ENCODE results near the gene FGB. TPM values are rescaled to one million over a fixed set of nuclear protein-coding genes. Genes with fewer than 3 reads are reported as not detected.

FGB gene
- total RNA-seq, 5 donors from 2014 or later (not counting 1 experiment from before 2014, with no cell fraction given), result 2.5 to 4.2 (median 3.0) TPM; not detected in 2

DNA sequence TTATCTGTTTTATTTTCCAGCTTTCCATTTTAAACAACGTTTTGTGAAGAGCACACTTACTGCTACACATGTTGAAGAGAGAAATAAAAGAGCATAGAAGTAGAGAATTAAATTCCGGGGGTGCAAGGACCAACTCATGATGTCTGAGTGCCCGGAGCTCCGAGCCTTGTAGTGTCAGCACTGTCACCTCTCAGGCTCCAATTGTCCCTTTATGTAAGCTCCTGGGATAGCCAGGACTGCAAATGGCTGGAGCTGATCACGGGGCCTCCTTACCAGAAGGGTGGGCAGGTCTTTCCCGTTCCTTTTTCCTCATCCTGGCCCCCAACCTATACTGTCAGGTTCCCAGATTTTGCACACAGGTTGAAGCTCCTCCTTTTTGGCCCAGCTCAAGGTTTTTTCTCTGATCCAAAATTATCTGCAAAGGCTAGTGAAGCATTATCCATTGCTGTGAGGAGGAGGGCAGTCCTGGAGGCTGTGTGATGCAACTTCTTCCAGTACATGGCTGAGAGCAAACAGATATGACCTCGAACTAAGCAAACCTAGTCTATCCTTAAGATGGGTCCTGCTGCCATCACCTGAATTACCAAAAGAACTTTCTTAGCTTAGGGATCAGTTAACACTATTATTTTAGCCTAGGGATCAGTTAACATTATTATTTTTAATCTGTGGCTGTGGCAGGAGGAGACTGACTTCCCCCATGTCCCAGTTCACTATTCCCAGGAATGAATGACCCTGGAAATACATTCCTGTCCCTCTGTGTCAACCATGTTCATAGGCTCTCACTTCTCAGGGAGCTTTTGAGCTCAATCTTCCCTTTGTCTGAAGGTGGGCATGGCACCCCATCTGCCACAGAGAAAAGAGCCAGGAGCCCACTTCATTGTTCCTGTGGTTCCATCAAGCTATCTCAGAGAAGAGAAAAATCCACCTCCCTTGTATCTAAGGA lies 49.9 kb downstream of the FGB start, which contains the start of gene FGG:
FGG (minus strand) TSS at position 185 of the 943 bp plus-strand sequence; CDS start at position 138, 47 bp downstream.
- H3K27ac ChIP-seq (ENCODE audit: low read length), result no peak within 1 kb of the TSS
- Mint-ChIP-seq H3K36me3 (no peaks in the 10 kb centered on the region), H3K27me3 (peaks cover 10 to 26% of the 10 kb centered on the region in 2 donors), H3K9me3 (no peaks in the 10 kb centered on the region), H3K4me3 (no peak within 1 kb of the TSS), H3K27ac (no peak within 1 kb of the TSS), H3K4me1 (peaks cover 7 to 11% (median 10%) of the 10 kb centered on the region in 3 donors)
- DNase-seq, result no peak
- H3K4me1 ChIP-seq (ENCODE audit: control insufficient read depth in 1 of 2, extremely low read depth in 1 of 2, insufficient read depth in 2 of 2, low read length in 2 of 2), result no peaks in the 10 kb centered on the region
- ChIA-PET CTCF (interaction anchor here (0.6 to 1.3 kb wide), 4 partner anchors 12 to 826 kb away, joined by 3 to 4 read pairs (median 4); partner anchors contain the start of gene PLRG1 (in 1 of the 2)), POLR2A (interaction anchor here (0.6 kb wide), 2 partner anchors 24 to 574 kb away, joined by 3 to 4 read pairs; no protein-coding TSS in a partner anchor)
- no peaks in the 10 kb centered on the region for H3K9me3 ChIP-seq
- ATAC-seq (replicated peaks in 1 of 4), result no peak
- 79% methylated on average over 3 of the region's 7 CpGs for WGBS (ENCODE audit: insufficient coverage)
- H3K27me3 ChIP-seq (replicated peaks in 1 of 2; ENCODE audit: control insufficient read depth in 2 of 2, extremely low read depth in 1 of 2, insufficient read depth in 2 of 2, low read length in 1 of 2), result no peaks in the 10 kb centered on the region
- no peak within 1 kb of the TSS for H3K4me3 ChIP-seq (ENCODE audit: control insufficient read depth in 1 of 2, extremely low read depth in 1 of 2, low read length in 1 of 2)
- H3K36me3 ChIP-seq (ENCODE audit: control insufficient read depth in 2 of 2, extremely low read depth in 1 of 2, insufficient read depth in 1 of 2, low read length in 1 of 2), result no peaks in the 10 kb centered on the region

DNA sequence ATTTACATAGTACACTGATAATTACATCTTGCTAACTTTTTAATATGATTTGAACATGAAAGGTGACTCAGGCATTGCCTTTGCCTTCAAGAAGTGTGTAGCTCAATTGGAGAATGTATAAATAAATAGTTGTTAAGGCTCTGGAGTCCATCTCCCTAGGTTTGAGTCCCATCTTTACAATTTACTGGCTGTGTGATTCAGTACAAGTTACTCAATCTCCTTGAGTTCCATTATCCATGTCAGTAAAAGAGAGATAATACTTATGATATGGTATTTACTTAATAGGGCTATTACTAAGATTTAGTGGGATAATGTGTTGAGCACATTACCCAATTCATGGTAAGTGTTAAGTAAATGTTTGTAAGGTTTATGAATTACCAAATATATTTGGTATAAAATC lies 51.5 kb downstream of the FGB start:
- no peak overlapping the region for H3K4me3 ChIP-seq (ENCODE audit: control insufficient read depth in 1 of 2, extremely low read depth in 1 of 2, low read length in 1 of 2)
- no peaks in the 10 kb centered on the region for H3K36me3 ChIP-seq (ENCODE audit: control insufficient read depth in 2 of 2, extremely low read depth in 1 of 2, insufficient read depth in 1 of 2, low read length in 1 of 2)
- DNase-seq (no peak), ATAC-seq (replicated peaks in 1 of 4) (no peak)
- Mint-ChIP-seq H3K4me1 (peaks cover 7 to 11% (median 10%) of the 10 kb centered on the region in 3 donors), H3K36me3 (no peaks in the 10 kb centered on the region), H3K27me3 (peaks cover 3 to 14% of the 10 kb centered on the region in 2 donors), H3K4me3 (no peak overlapping the region), H3K9me3 (no peaks in the 10 kb centered on the region), H3K27ac (no peak overlapping the region)
- CTCF ChIA-PET, result interaction anchor here in 1 of 2 donors (0.6 kb wide), 2 partner anchors 8 to 64 kb away, joined by 4 read pairs; partner anchors contain the start of gene PLRG1
- H3K9me3 ChIP-seq, result no peaks in the 10 kb centered on the region
- no peaks in the 10 kb centered on the region for H3K4me1 ChIP-seq (ENCODE audit: control insufficient read depth in 1 of 2, extremely low read depth in 1 of 2, insufficient read depth in 2 of 2, low read length in 2 of 2)
- H3K27me3 ChIP-seq (replicated peaks in 1 of 2; ENCODE audit: control insufficient read depth in 2 of 2, extremely low read depth in 1 of 2, insufficient read depth in 2 of 2, low read length in 1 of 2), result no peaks in the 10 kb centered on the region
- no peak overlapping the region for H3K27ac ChIP-seq (ENCODE audit: low read length)
- POLR2A ChIA-PET, result interaction anchor here in 1 of 2 donors (0.5 kb wide), 1 partner anchor 119 kb away, joined by 3 read pairs; no protein-coding TSS in a partner anchor

DNA sequence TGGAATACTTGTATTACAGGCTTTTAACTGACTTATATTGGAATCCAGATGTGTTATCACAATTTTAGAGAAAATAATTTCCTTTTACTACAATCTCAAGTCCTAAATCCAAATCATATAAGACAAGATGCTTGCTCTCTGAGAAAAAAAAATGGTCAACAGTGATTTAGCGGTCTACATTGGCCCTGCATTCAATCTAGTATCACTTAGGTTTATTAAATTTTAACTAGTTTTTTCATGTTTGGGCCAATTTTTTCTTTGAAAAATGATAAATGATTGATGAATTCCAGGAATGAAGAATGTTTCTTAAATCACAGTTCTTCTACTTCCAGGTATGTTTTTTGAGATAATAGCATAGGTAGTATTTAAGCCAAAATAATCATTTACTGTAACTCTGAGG lies 52.4 kb downstream of the FGB start:
- Histone ChIP-seq H3K36me3 (ENCODE audit: control insufficient read depth in 2 of 2, extremely low read depth in 1 of 2, insufficient read depth in 1 of 2, low read length in 1 of 2) (no peaks in the 10 kb centered on the region), H3K4me1 (ENCODE audit: control insufficient read depth in 1 of 2, extremely low read depth in 1 of 2, insufficient read depth in 2 of 2, low read length in 2 of 2) (no peaks in the 10 kb centered on the region), H3K9me3 (no peaks in the 10 kb centered on the region), H3K27me3 (replicated peaks in 1 of 2; ENCODE audit: control insufficient read depth in 2 of 2, extremely low read depth in 1 of 2, insufficient read depth in 2 of 2, low read length in 1 of 2) (no peaks in the 10 kb centered on the region), H3K27ac (ENCODE audit: low read length) (no peak overlapping the region), H3K4me3 (ENCODE audit: control insufficient read depth in 1 of 2, extremely low read depth in 1 of 2, low read length in 1 of 2) (no peak overlapping the region)
- Mint-ChIP-seq H3K36me3 (no peaks in the 10 kb centered on the region), H3K4me3 (no peak overlapping the region), H3K27me3 (peaks cover 2 to 7% of the 10 kb centered on the region in 2 donors), H3K27ac (no peak overlapping the region), H3K9me3 (no peaks in the 10 kb centered on the region), H3K4me1 (peaks cover 7 to 11% (median 10%) of the 10 kb centered on the region in 3 donors)
- ATAC-seq (replicated peaks in 1 of 4) (no peak), DNase-seq (no peak)
- WGBS (ENCODE audit: insufficient coverage), result no CpG with 5 or more reads among the region's 1 CpG
- ChIA-PET CTCF (interaction anchor here in 1 of 2 donors (0.6 kb wide), 2 partner anchors 8 to 65 kb away, joined by 4 read pairs; partner anchors contain the start of gene PLRG1), POLR2A (no interaction called here)

DNA sequence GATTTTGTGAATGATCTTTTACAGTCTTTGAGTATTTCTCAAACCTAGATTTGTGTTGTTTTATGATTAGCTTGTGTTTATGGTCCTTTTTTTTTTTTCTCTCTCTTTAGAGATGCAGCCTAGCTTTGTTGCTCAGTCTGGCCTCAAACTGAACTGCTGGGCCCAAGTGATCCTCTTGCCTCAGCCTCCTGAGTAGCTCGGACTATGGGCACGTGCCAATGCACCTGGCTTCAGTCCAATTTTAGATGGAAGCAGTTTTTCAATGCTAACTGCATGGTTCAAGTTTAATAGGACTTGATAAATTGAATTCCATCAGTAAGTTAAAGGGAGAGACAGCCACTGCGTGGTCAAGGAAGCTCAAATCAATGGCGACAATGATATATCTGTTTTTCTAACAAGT lies 53.5 kb downstream of the FGB start:
- no peaks in the 10 kb centered on the region for H3K9me3 ChIP-seq
- no peak overlapping the region for H3K27ac Mint-ChIP-seq
- no peaks in the 10 kb centered on the region for H3K36me3 ChIP-seq (ENCODE audit: control insufficient read depth in 2 of 2, extremely low read depth in 1 of 2, insufficient read depth in 1 of 2, low read length in 1 of 2)
- no peak for ATAC-seq (replicated peaks in 1 of 4)
- no peak overlapping the region for H3K4me3 Mint-ChIP-seq
- no peaks in the 10 kb centered on the region for H3K9me3 Mint-ChIP-seq
- no peaks in the 10 kb centered on the region for H3K4me1 ChIP-seq (ENCODE audit: control insufficient read depth in 1 of 2, extremely low read depth in 1 of 2, insufficient read depth in 2 of 2, low read length in 2 of 2)
- H3K27me3 Mint-ChIP-seq, result peaks cover 2 to 5% of the 10 kb centered on the region in 2 donors
- H3K36me3 Mint-ChIP-seq, result no peaks in the 10 kb centered on the region
- no peak overlapping the region for H3K4me3 ChIP-seq (ENCODE audit: control insufficient read depth in 1 of 2, extremely low read depth in 1 of 2, low read length in 1 of 2)
- H3K4me1 Mint-ChIP-seq, result peaks cover 7 to 11% (median 10%) of the 10 kb centered on the region in 3 donors
- whole genome bisulfite sequencing (ENCODE audit: insufficient coverage), result 90% methylated on average over 2 of the region's 4 CpGs
- no peaks in the 10 kb centered on the region for H3K27me3 ChIP-seq (replicated peaks in 1 of 2; ENCODE audit: control insufficient read depth in 2 of 2, extremely low read depth in 1 of 2, insufficient read depth in 2 of 2, low read length in 1 of 2)
- ChIA-PET CTCF (no interaction called here), POLR2A (no interaction called here)
- H3K27ac ChIP-seq (ENCODE audit: low read length), result no peak overlapping the region
- no peak for DNase-seq

DNA sequence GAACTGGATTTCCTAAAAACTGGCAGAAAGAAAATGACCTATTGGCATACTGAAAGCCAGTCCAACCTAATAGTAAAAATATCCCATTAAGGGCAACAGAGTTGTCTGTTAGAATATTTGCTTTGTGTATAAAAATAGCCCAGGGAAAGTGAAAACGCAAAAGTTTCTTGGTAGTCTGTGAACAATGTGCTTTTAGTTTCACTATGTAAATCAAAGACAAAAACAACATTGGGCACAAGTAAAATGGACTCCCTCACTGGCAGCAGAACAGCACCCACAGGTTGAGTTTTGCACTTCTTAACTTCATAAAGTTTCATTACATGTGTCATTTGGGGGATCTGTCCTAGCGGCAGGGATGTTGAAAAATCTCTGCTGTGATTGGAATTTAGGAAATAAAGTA lies 53.9 kb downstream of the FGB start:
- 60% methylated on average over 2 of the region's 2 CpGs for WGBS (ENCODE audit: insufficient coverage)
- ATAC-seq (replicated peaks in 1 of 4) (peak in 1 of 4 experiments; percentile 35), DNase-seq (peak in 1 of 35 experiments; percentile 5)
- POLR2A ChIA-PET, result no interaction called here
- H3K36me3 Mint-ChIP-seq, result no peaks in the 10 kb centered on the region
- H3K36me3 ChIP-seq (ENCODE audit: control insufficient read depth in 2 of 2, extremely low read depth in 1 of 2, insufficient read depth in 1 of 2, low read length in 1 of 2), result no peaks in the 10 kb centered on the region
- H3K9me3 ChIP-seq, result no peaks in the 10 kb centered on the region
- no peak overlapping the region for H3K27ac ChIP-seq (ENCODE audit: low read length)
- H3K4me1 ChIP-seq (ENCODE audit: control insufficient read depth in 1 of 2, extremely low read depth in 1 of 2, insufficient read depth in 2 of 2, low read length in 2 of 2), result no peaks in the 10 kb centered on the region
- H3K4me1 Mint-ChIP-seq, result peaks cover 7 to 11% (median 10%) of the 10 kb centered on the region in 3 donors
- CTCF ChIA-PET, result no interaction called here
- no peaks in the 10 kb centered on the region for H3K9me3 Mint-ChIP-seq
- no peaks in the 10 kb centered on the region for H3K27me3 ChIP-seq (replicated peaks in 1 of 2; ENCODE audit: control insufficient read depth in 2 of 2, extremely low read depth in 1 of 2, insufficient read depth in 2 of 2, low read length in 1 of 2)
- H3K4me3 ChIP-seq (ENCODE audit: control insufficient read depth in 1 of 2, extremely low read depth in 1 of 2, low read length in 1 of 2), result no peak overlapping the region
- H3K27ac Mint-ChIP-seq, result no peak overlapping the region
- H3K4me3 Mint-ChIP-seq, result no peak overlapping the region
- peaks cover 2 to 5% of the 10 kb centered on the region in 2 donors for H3K27me3 Mint-ChIP-seq

DNA sequence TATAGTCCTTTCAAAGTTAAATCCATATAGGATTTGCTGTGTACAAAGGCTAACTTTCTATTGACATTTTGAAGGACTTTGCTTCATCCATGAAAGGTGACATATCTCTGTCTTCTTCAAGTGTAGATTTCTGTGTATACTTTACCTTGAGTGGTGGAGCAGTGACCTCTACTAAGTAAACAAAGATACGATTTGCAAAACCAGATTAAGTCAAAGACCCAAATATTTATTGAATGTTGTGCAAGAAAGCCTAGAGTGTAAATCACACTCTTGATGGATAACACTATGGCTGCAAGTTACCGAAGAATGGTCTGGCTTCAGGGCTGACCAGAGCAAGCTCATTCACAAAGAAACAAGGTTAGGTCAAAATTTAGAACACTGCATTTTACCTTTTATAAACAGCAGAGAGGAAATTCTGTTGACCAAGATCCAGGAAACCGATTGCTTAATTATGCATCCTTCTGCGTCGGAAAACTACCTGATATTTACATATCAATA lies 55.1 kb downstream of the FGB start:
- Mint-ChIP-seq H3K27ac (no peak overlapping the region), H3K4me1 (peaks cover 7 to 11% (median 10%) of the 10 kb centered on the region in 3 donors), H3K9me3 (no peaks in the 10 kb centered on the region), H3K36me3 (no peaks in the 10 kb centered on the region), H3K4me3 (no peak overlapping the region), H3K27me3 (peaks cover 0 to 5% of the 10 kb centered on the region in 2 donors)
- no peak for DNase-seq
- ChIA-PET POLR2A (interaction anchor here in 1 of 2 donors (0.5 kb wide), 1 partner anchor 95 kb away, joined by 3 read pairs; no protein-coding TSS in a partner anchor), CTCF (interaction anchor here (1.3 to 4.1 kb wide), 4 partner anchors 22 to 68 kb away, joined by 3 to 70 read pairs (median 8); partner anchors contain the start of gene PLRG1 (in 1 of the 2))
- Histone ChIP-seq H3K27ac (ENCODE audit: low read length) (no peak overlapping the region), H3K4me3 (ENCODE audit: control insufficient read depth in 1 of 2, extremely low read depth in 1 of 2, low read length in 1 of 2) (no peak overlapping the region), H3K4me1 (ENCODE audit: control insufficient read depth in 1 of 2, extremely low read depth in 1 of 2, insufficient read depth in 2 of 2, low read length in 2 of 2) (no peaks in the 10 kb centered on the region), H3K9me3 (no peaks in the 10 kb centered on the region), H3K27me3 (replicated peaks in 1 of 2; ENCODE audit: control insufficient read depth in 2 of 2, extremely low read depth in 1 of 2, insufficient read depth in 2 of 2, low read length in 1 of 2) (no peaks in the 10 kb centered on the region), H3K36me3 (ENCODE audit: control insufficient read depth in 2 of 2, extremely low read depth in 1 of 2, insufficient read depth in 1 of 2, low read length in 1 of 2) (no peaks in the 10 kb centered on the region)
- no peak for ATAC-seq (replicated peaks in 1 of 4)
- no CpG with 5 or more reads among the region's 5 CpGs for WGBS (ENCODE audit: insufficient coverage)

All from T-cell (primary cell).